ENCODE measurements around the gene INIP.
"Not testable (repeated sequence)": the region's sequence is repeated elsewhere in the genome, so short reads cannot be mapped to it uniquely, and the experiment has no call there.

INIP gene

DNA sequence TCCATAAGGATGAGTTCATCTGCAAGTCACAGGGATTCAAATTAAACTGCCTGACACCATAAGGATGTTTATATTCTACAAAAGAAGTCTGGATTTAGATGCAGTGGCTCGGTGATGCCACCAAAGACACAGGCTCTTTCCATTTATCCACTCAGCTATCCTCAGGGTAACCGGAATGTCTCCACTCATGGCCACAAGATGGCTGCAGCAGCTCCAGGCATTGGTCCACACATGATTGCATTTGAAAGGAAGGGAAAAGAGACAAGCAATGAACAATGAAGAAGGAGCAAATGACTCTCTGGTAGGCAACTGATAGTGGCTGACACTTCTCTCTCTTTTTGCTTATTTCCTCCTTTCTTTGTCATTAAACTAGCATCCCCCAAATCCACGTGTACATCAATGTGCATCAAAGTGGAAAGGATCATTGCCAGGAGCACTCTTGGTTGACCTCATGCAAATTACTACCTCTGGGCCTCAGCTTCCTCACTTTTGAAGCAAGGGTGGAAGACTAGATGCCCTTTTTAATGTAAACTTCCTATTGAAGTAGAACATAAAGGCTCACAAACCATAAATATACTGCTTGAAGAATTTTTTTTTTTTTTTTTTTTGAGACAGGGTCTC, 25.4 kb upstream of the INIP start:
- DNase-seq (ENCODE audit: low read depth in 2 of 2), result no peak

DNA sequence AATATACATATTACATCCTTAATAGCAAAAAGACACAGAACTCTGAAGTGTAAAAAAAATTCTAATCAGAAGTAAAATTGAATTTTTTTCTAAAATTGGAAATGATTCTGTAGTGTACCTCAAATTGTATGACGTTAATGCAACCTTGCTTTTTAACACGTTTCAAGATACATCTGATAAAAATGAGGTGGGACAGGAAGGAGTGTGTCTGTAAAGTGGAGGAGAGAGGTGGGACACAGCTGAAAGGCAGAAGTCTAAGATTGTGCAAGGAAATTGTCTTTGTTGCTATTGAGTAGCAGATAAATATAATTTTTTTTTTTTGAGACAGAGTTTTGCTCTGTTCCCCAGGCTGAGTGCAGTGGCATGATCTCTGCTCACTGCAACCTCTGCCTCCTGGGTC, 17.0 kb upstream of the INIP start:
- DNase-seq (ENCODE audit: low read depth in 2 of 2), result no peak

DNA sequence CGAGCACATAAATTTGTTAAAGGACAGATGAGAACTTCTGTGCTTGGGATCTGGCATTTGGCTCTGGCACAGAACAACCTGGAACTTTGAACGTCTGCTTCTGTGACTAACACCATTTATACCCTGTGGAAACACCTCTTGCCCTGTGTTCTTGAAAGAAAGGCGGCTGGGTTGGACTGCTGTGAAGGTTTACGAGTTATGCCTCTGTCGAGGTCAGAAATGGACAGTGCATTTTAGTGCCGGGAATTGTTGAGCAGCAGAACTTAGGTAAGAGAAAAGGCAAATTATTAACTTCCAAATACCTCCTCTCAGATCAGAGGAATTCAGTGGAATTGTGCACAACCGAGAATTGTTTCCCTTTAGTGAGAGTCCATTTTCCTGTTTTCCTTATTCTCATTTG, 14.1 kb upstream of the INIP start:
- no peak for DNase-seq (ENCODE audit: low read depth in 2 of 2)

DNA sequence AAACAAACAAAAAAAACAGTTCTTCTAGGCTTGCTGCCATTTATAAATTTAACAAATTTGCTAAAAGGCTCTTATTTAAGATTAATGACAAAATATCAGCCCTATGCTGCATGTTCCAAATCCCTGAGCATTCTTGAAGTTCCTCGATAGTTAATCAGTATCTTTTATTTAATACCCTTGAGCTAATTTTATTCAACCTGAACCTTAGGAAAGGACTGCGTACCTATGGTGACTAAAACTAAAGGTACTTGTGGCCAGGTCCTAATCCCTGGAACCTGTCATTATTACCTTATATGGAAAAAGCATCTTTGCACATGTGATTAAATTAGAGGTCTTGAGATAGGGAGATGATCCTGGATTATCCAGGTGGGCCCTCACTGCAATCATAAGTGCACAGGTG, 10.5 kb upstream of the INIP start:
- DNase-seq (ENCODE audit: low read depth in 2 of 2), result no peak

DNA sequence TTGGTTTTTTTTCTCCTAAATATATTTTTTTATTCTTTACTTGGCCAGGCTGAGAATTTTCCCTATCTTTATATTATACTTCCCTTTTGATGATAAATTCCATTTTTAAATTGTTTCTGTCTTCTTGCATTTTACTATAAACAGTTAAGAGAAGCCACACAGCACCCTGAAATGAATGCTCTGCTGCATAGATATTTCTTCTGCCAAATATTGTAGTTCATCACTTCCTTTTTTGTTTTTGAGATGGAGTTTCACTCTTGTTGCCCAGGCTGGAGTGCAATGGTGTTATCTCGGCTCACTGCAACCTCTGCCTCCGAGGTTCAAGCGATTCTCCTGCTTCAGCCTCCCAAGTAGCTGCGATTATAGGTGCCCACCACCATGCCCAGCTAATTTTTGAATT, 8.5 kb upstream of the INIP start:
- DNase-seq (ENCODE audit: low read depth in 2 of 2), result no peak

DNA sequence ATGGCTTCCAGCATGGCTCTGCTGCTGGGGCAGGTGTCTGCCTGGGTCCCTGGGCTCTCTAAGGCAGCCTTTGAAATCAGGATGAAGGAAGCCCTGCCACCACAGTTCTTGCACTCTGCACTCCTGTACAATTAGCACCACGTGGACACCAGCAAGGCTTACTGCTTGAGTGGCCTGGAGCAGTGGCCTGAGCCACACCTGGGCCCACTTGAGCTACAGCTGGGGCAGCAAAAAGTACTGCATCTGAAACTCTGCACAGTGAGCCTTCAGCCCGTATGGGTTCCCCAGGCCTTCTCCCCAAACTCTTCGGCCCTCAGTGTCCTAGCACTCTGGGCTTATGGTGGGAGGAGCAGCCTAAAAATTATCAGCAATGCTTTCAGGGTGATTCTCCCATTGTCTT, 8.0 kb upstream of the INIP start:
- no peak for DNase-seq (ENCODE audit: low read depth in 2 of 2)

DNA sequence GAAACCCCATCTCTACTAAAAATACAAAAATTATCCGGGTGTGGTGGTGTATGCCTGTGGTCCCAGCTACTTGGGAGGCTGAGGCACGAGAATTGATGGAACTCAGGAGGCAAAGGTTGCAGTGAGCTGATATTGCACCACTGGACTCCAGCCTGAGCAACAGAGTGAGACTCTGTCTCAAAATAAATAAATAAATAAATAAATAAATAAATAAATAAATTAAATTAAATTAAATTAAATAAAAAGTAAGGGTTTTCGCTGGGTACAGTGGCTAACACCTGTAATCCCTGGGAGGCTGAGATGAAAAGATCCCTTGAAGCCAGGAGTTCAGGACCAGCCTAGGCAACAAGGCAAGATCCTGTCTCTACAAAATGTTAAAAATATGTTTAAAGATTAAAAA, 4.8 kb upstream of the INIP start:
- not testable (repeated sequence) for DNase-seq (ENCODE audit: low read depth in 2 of 2)

DNA sequence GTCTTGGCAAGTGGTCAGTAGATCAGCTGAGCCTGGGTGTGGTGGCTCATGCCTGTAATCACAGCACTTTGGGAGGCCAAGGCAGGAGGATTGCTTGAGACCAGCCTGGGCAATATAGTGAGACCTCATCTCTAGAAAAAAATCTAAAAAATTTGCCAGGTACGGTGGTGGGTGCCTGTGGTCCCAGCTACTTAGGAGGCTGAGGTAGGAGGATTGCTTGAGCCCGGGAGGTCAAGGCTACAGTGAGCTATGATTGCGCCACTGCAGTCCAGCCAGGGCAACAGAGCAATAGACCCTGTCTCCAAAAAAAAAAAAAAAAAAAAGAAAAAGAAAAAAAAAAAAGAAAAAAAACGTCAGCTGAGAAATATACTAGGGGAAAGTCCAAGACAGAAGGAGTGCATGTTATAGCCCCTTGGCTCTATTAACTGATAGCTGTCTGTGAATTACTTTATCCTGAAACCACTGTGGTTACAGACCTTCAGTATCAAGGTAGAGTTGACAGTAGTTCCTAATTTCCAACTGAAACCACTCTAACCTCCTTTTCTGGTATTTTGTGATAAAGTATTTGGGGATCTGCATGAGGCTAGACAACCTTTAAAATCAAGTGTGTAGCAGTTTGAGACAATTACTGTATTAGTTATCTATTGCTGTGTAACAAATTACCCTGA, 2.3 kb upstream of the INIP start:
- no peak for DNase-seq (ENCODE audit: low read depth in 2 of 2)

DNA sequence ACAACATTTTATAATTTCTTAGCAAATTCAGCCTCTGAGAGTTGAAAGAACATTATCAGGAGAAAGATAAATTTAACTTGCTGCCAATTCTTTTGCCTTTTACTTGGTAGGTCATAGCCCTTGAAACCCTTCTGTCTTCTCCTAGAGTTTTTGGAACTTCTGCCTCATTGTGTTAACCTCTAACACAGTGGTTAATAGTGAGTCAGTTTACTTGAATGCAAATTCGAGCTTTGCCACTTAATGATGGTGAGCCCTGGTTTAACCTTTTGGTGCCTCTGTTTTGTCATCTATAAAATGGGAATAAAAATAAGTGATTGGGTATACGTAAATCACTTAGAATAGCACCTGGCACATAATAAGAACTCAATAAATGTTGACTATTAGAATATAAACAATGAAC, 1.8 kb upstream of the INIP start:
- no peak for DNase-seq (ENCODE audit: low read depth in 2 of 2)

DNA sequence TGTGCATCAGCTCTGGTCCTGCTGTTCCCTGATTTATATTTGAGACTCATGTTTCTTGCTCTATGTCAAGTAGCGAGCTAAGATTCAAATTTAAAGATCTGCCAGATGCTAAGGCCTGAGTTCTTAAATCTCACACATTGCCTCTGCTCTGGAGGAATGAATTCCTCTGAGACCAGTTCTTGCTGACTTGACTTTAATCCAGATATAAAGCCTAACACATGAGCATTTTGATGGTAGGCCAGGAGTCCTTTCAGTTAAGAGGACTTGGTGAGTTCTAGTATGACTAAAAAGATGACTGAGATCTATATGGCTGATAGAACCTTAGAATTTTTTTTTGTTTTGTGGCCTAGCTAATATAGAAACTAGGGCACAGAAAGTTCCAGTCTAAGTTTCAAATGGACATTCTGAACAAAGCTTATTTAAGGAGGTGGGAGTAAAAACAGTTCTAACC, 1.3 kb upstream of the INIP start:
- no peak for DNase-seq (ENCODE audit: low read depth in 2 of 2)

DNA sequence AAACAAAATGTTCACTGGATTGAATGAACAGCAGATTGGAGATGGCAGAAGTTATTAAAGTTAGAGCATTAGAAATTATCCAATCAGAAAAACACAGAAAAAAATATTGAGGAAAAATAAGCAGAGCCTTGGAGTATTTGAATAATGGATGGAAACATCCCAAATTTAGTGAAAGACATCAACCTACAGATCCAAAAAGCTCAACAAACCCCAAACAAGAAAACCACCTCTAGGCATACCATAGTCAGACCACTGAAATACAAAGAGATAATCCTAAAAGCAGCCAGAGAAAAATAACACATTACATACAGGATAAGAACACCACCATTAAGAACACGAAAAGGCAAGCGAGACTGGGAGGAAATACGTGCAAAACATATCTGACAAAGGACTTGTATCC, 5.2 kb downstream of the INIP start:
- no peak for DNase-seq (ENCODE audit: low read depth in 2 of 2)

DNA sequence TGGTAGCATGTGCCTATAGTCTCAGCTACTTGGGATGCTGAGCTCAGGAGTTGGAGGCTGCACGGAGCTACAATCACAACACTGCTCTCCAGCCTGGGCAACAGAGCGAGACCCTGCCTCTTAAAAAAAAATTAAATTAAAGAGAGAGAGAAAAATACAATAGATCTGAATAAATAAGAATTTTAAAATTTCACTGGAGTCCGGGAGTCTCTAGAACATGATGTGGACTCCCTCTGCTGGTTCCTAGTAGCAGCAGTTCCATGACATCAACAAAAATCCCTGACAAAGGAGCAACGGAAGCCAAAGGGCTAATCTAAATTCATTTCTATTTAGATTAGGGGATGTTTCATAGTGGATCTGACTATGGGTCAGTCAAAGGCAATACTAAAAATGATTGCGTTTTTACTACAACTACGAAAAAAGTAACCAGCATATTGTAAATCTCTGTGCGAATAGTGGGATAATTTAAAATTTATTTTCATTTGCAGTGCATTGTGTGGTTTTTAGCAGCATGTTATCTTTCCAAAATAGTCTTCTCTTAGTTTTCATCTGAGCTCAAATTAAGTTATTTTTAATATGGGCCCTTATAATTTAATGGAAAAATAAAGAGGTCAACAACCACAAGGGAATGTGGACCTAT, 6.7 kb downstream of the INIP start:
- DNase-seq (ENCODE audit: low read depth in 2 of 2), result no peak

DNA sequence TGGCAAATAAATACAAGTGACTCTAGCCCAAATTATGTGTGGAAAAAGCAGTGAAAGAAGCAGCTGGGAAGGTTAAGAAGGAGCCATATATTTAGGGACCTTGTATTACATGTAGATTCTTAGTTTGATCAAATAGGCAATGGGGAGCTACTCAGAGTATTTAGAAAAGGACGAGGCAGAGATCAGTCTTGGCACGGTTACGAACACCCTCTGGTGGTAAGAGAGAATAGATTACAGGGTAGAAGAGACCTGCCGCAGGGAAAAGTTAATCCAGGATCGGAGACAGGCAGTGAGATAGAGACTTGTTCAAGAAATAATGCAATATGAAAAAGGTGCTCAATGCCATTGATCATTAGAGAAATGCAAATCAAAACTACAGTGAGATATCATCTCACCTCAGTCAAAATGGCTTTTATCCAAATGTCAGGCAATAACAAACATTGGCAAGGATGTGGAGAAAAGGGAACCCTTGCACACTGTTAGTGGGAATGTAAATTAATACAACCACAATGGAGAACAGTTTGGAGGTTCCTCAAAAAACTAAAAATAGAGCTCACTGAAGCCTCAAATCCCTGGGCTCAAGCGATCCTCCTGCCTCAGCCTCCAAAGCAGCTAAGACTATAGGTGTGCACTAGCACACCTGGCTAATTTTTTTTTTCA, 12.0 kb downstream of the INIP start:
- no peak for DNase-seq (ENCODE audit: low read depth in 2 of 2)

DNA sequence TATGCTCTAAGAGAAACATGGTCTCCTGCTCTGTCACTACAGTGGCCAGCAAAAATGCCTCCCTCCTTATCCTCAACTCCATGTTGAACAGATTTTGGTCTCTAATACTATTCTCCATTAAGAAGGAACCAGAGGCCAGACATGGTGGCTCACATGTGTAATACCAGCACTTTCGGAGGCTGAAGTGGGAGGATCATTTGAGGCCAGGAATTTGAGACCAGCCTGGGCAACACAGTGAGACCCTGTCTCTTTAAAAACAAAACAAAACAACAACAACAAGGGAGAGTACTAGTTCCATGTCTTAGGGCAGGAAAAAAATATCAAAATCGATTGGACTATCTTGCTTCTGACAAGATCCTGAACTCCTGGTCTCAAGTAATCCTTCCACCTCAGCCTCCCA, 14.6 kb downstream of the INIP start:
- DNase-seq (ENCODE audit: low read depth in 2 of 2), result no peak

DNA sequence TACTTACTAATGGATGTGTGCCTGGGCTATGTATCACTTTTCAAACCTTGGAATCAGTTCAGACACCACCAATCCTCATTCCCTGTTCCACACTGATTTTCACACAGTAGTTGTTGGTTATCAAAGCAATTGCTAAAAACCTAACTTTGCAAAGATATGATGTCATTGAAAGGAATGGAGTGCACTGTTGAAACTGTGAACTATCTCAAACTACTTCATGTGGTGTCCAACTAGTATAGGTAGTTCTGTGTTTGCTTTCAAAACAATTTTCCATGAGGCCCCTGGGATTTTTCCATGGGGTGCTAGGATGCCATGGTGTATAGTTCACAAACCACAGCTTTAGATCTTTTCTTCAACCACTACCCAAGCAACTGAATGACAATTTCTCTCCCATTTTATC, 17.8 kb downstream of the INIP start:
- DNase-seq (ENCODE audit: low read depth in 2 of 2), result no peak

DNA sequence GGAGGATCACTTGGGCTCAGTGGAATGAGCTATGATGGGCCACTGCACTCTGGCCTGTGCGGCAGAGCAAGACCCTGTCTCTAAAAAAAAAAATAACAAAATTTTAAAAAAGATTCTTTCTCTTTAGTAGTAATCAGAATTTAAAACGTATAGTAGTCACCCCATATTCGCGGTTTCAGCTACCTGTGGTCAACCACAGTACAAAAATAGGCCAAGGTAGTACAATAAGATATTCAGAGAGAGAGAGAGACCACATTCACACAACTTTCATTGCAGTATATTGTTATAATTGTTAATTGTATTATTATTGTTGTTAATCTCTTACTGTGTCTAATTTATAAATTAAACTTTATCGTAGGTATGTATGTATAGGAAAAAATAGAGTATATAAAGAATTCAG, 18.7 kb downstream of the INIP start:
- no peak for DNase-seq (ENCODE audit: low read depth in 2 of 2)

DNA sequence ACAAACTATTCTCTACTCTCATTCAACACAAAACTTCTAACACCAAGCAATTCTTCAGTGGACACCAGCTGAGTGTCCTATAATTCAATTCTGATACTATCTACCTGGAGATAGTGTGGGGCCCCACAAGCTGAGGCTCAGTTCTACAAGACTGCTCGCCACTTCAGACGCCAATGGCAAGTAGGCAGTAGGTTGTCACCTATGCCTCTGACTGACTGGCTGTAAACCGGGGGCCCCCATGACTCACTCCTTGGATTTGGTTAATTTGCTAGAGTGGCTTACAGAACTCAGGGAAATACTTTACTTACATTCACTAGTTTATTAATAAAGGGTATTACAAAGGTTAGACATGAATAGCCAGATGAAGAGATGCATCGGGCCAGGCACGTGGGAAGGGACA, 21.5 kb downstream of the INIP start:
- no peak for DNase-seq (ENCODE audit: low read depth in 2 of 2)

DNA sequence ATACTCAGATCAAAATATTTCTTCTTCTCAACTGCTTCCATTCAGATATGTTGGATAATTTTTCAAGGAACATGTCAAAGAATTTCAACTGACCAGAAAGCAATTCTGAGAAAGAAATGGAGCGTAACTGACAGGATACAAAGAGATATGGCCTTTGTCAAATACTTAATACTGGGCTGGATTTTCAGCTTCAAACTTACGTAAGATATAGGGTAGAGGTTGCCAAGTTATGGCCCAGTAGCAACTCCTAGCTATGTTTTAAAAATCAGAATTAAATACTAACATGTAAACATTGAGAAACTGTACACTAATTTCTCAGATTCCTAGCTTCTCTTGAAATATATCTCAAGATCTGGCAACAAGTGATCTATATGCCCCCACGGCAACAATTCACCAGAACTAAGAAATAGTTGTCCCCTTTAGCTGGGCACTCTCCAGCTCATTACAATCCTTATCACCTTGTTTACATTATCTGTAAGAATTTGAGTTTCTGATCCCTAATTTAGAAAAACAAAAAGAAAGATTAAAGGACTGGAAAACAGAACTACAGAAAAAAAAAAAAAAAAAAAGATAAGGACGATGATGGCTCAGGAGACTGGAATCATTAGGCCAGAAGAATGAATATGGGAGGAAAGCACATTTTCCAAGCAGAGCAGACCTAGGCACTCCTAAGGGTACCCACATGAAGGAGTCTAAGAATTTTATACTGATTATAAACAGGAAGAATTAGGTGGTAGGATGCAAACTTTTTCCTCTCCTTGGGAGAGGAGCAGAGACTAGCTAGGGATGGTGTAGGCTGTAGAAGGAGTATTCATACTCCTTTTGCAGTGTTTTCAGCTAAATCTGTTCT, 23.0 kb downstream of the INIP start:
- no peak for DNase-seq (ENCODE audit: low read depth in 2 of 2)

DNA sequence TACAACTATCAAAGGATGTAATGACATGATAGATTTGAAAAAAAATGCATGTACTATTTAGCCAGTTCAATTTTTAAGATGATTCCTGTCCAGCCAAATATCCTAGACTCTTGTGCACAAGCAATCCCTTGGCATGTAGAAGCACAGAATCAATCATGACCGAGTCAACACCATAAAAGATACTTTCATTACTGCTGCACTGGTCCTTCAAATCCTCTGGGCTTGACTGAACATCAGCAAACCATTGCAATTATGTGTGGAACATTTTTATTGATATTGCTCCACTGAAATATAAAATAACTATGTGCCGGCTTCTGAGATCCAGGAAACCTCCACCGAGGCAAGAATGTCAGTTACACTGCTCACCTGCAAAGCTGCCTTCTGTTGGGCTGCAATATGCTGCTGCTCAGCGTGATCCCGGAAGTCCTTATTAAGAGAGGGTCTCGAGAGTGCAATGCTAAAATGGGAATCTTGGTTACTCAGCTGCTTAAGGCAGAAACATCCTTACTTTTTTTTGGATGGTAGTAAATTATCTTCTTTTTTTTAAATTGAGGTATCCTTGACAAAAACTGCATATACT, 28.7 kb downstream of the INIP start:
- DNase-seq (ENCODE audit: low read depth in 2 of 2), result no peak

DNA sequence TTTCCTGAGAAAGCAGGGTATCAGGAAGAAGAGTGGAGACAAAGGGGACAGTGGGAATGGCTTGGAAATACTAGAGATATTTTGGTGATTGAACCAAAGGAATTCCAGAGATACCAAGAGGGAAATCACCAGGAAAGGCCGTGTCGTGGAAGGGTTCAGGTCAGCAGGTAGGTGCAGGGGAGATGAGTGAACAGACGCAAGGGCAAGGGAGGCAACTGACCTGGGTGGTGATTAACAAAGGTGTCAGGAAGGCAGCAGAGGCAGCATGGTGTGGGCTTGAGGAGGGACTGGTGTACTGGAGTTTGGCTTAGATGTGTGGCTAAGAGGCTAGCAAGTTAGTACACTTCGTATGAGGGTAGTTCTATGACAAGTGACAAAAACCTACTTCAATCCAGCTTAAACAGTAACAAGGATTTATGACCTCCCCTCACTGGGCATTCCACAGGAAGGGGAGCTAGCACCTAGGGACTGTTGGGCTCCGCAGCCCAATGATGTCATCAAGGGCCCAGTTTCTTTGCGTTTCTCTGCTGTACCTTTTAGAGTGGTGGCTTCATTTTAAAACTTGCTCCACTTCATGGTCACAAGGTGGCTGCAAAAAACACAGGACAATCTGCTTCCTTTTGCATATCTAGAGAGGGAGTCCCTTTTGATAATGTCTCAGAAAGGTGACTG, 37.0 kb downstream of the INIP start:
- no peak for DNase-seq (ENCODE audit: low read depth in 2 of 2)

DNA sequence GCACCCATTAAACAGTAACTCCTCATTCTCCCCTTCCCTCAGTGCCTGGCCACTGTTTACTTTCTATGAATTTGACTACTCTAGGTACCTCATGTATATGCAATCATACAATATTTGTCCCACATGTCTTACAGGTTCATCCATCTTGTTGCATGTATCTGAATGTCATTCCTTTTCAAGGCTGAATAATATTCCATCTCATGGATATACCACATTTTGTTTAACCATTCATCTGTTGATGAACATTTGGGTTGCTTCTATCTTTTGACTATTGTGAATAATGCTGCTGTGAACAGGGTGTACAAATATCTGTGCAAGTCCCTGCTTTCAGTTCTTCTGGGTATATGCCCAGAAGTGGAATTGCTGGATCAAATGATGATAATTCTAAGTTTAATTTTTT, 40.9 kb downstream of the INIP start:
- DNase-seq (ENCODE audit: low read depth in 2 of 2), result no peak

Data from stimulated activated CD8-positive, alpha-beta memory T cell treated with anti-CD3 and anti-CD28 coated beads, Interleukin-7, amount 100 ng/mL, for 4 hours (primary cell).